Astrocyte (in vitro differentiated cells and primary cell): ENCODE measurements around the gene RNASE12. TPM values are rescaled to one million over a fixed set of nuclear protein-coding genes. Genes with fewer than 3 reads are reported as not detected.

ENCODE experiments used
- DNase-seq: peaks from one replicate; pipeline ENCODE4 v3.0.0-alpha.2; 2010; ENCODE audit warnings: low read depth
- FAIRE-seq: peaks from 2 replicates; lab custom pipeline; 2011; peaks lifted over from hg19 to GRCh38; lab: Jason Lieb, UNC
- H2AFZ ChIP-seq: 2 replicates; pipeline ENCODE4 v1.6.0; 2012; ENCODE audit warnings: low read depth, low read length, inconsistent platforms
- H3K27ac ChIP-seq: 2 replicates; pipeline ENCODE4 v1.5.1; 2011; ENCODE audit warnings: low read depth, low read length, inconsistent platforms
- H3K27me3 ChIP-seq: 2 replicates; pipeline ENCODE4 v1.6.0; 2011; ENCODE audit warnings: low read length, inconsistent platforms; ENCODE audit not compliant: insufficient read depth
- H3K36me3 ChIP-seq: 2 replicates; pipeline ENCODE4 v1.5.1; 2011; ENCODE audit warnings: low read length, inconsistent platforms; ENCODE audit not compliant: insufficient read depth
- H3K4me1 ChIP-seq: 2 replicates; pipeline ENCODE4 v1.5.1; 2011; ENCODE audit warnings: low read length, inconsistent platforms; ENCODE audit not compliant: insufficient read depth
- H3K4me2 ChIP-seq: 2 replicates; pipeline ENCODE4 v1.6.0; 2012; ENCODE audit warnings: low read length, inconsistent platforms
- H3K4me3 ChIP-seq: 2 replicates; pipeline ENCODE4 v1.5.1; 2011; ENCODE audit warnings: low read depth, mild to moderate bottlenecking, low read length, inconsistent platforms; ENCODE audit not compliant: insufficient read depth
- H3K79me2 ChIP-seq: 2 replicates; pipeline ENCODE4 v1.6.0; 2012; ENCODE audit warnings: mild to moderate bottlenecking, low read length, inconsistent platforms; ENCODE audit not compliant: insufficient read depth
- H3K9ac ChIP-seq: 2 replicates; pipeline ENCODE4 v1.6.0; 2012; ENCODE audit warnings: mild to moderate bottlenecking, low read length, inconsistent platforms
- H3K9me3 ChIP-seq: 2 replicates; pipeline ENCODE4 v1.5.1; 2012; ENCODE audit warnings: low read depth, mild to moderate bottlenecking, low read length, inconsistent platforms; ENCODE audit not compliant: insufficient read depth
- H4K20me1 ChIP-seq: 2 replicates; pipeline ENCODE4 v1.6.0; 2012; ENCODE audit warnings: low read length, inconsistent platforms; ENCODE audit not compliant: insufficient read depth
- H3K27ac Mint-ChIP-seq: one replicate; pipeline ENCODE4 v1.8.0; 2021; ENCODE audit warnings: mild to moderate bottlenecking, mixed read lengths; ENCODE audit not compliant: unreplicated experiment
- H3K27me3 Mint-ChIP-seq: one replicate; pipeline ENCODE4 v1.8.0; 2021; ENCODE audit warnings: low read depth, mixed read lengths; ENCODE audit not compliant: unreplicated experiment
- H3K36me3 Mint-ChIP-seq: one replicate; pipeline ENCODE4 v1.8.0; 2021; ENCODE audit warnings: low read depth, mixed read lengths; ENCODE audit not compliant: unreplicated experiment
- H3K4me1 Mint-ChIP-seq: one replicate; pipeline ENCODE4 v1.8.0; 2021; ENCODE audit warnings: low read depth, mixed read lengths; ENCODE audit not compliant: unreplicated experiment
- H3K4me3 Mint-ChIP-seq: one replicate; pipeline ENCODE4 v1.8.0; 2021; ENCODE audit warnings: mild to moderate bottlenecking, moderate library complexity, mixed read lengths; ENCODE audit not compliant: unreplicated experiment
- H3K9me3 Mint-ChIP-seq: one replicate; pipeline ENCODE4 v1.8.0; 2021; ENCODE audit warnings: mild to moderate bottlenecking, mixed read lengths; ENCODE audit not compliant: unreplicated experiment
- CTCF ChIP-seq: IDR thresholded peaks from 2 replicates; pipeline ENCODE4 v1.5.1; 2011; ENCODE audit warnings: low read depth, mild to moderate bottlenecking, inconsistent platforms, low read length, moderate library complexity; ENCODE audit not compliant: insufficient read depth
- EZH2 ChIP-seq: IDR thresholded peaks from 2 replicates; pipeline ENCODE4 v1.6.1; 2012; ENCODE audit warnings: mild to moderate bottlenecking, low read length, inconsistent platforms; ENCODE audit not compliant: insufficient read depth
- total RNA-seq: library from RNA; stranded (reverse); gene quantifications from 2 replicates; pipeline ENCODE4 v1.2.1, GENCODE V29; 2021

Gene RNASE12
- total RNA-seq, 1 donor from 2014 or later, result not detected

GRCh38 chr14:20614038-20614840 is 23.1 kb upstream of the RNASE12 start:
- H3K4me3 Mint-ChIP-seq, result no peak overlapping the region
- DNase-seq (no peak), FAIRE-seq (no peak)

GRCh38 chr14:20613094-20614037 is 22.2 kb upstream of the RNASE12 start:
- H3K4me2 ChIP-seq, result peak overlapping the region; percentile 92
- H3K36me3 ChIP-seq, result no peaks in the 10 kb centered on the region
- H3K9me3 ChIP-seq, result no peaks in the 10 kb centered on the region
- H3K4me1 Mint-ChIP-seq, result no peaks in the 10 kb centered on the region
- no peak overlapping the region for H3K4me3 Mint-ChIP-seq
- TF ChIP-seq EZH2 (no peak), CTCF (peak; percentile 83)
- H3K9me3 Mint-ChIP-seq, result no peaks in the 10 kb centered on the region
- H3K27me3 Mint-ChIP-seq, result no peaks in the 10 kb centered on the region
- no peaks in the 10 kb centered on the region for H3K79me2 ChIP-seq
- DNase-seq (peak; percentile 97), FAIRE-seq (peak; percentile 34)
- peaks cover 6% of the 10 kb centered on the region for H4K20me1 ChIP-seq
- peak overlapping the region; percentile 77 for H3K9ac ChIP-seq
- H3K36me3 Mint-ChIP-seq, result no peaks in the 10 kb centered on the region
- peak overlapping the region; percentile 37 for H3K27ac ChIP-seq
- peak overlapping the region; percentile 78 for H3K4me3 ChIP-seq
- no peak overlapping the region for H3K27ac Mint-ChIP-seq
- no peaks in the 10 kb centered on the region for H3K4me1 ChIP-seq
- H2AFZ ChIP-seq, result peak overlapping the region; percentile 90
- no peaks in the 10 kb centered on the region for H3K27me3 ChIP-seq

More at GRCh38 chr14:20614038-20614840, 23.1 kb upstream of the RNASE12 start:
- Histone ChIP-seq H3K79me2 (no peaks in the 10 kb centered on the region), H3K9me3 (no peaks in the 10 kb centered on the region), H3K27ac (peak overlapping the region; percentile 37), H3K4me3 (peak overlapping the region; percentile 78), H3K9ac (peak overlapping the region; percentile 77), H4K20me1 (peaks cover 6% of the 10 kb centered on the region), H3K4me1 (no peaks in the 10 kb centered on the region), H3K36me3 (no peaks in the 10 kb centered on the region), H2AFZ (peak overlapping the region; percentile 90), H3K4me2 (peak overlapping the region; percentile 92), H3K27me3 (no peaks in the 10 kb centered on the region)
- H3K9me3 Mint-ChIP-seq, result no peaks in the 10 kb centered on the region
- no peak overlapping the region for H3K27ac Mint-ChIP-seq
- no peaks in the 10 kb centered on the region for H3K27me3 Mint-ChIP-seq
- H3K4me1 Mint-ChIP-seq, result no peaks in the 10 kb centered on the region
- no peak for TF ChIP-seq EZH2
- TF ChIP-seq CTCF, result no peak
- H3K36me3 Mint-ChIP-seq, result no peaks in the 10 kb centered on the region
